Left ventricle myocardium inferior (tissue), 1 donor: ENCODE measurements around the gene BMP4. TPM values are rescaled to one million over a fixed set of nuclear protein-coding genes. Genes with fewer than 3 reads are reported as not detected.
A peak's percentile ranks its signal among the peaks of the same experiment; 100 is the strongest.

Experiments
- DNase-seq: peaks from one replicate; pipeline ENCODE4 v3.0.0-alpha.2; 2020
- H3K27ac ChIP-seq: fragments of 200-600 bp; replicated peaks from 2 replicates; pipeline ENCODE4 v1.8.0; 2021
- H3K27me3 ChIP-seq: fragments of 200-600 bp; 2 replicates; pipeline ENCODE4 v1.8.0; 2021; ENCODE audit warnings: low read depth
- H3K36me3 ChIP-seq: fragments of 200-600 bp; 2 replicates; pipeline ENCODE4 v1.8.0; 2021
- H3K4me1 ChIP-seq: fragments of 200-600 bp; 2 replicates; pipeline ENCODE4 v1.8.0; 2021
- H3K4me3 ChIP-seq: fragments of 200-600 bp; 2 replicates; pipeline ENCODE4 v1.8.0; 2021; ENCODE audit warnings: mild to moderate bottlenecking, moderate library complexity
- H3K9me3 ChIP-seq: fragments of 200-600 bp; replicated peaks from 2 replicates; pipeline ENCODE4 v1.8.0; 2021
- intact Hi-C: fragments of 100-400 bp; cut with micrococcal nuclease; formaldehyde crosslinking; loops from one replicate; pipeline ENCODE4 v1.11.0; 2022
- total RNA-seq: library from RNA; stranded (reverse); fragmentation: NEBNext Ultra II Directional; extraction: Animal tissue kit (Norgen Biotek cat#: 25700); gene quantifications from one replicate; pipeline ENCODE4 v1.2.1, GENCODE V29; 2021
- TF ChIP-seq, protein P1 (sequence below): fragments of 200-600 bp; IDR thresholded peaks from 2 replicates; pipeline ENCODE4 v1.8.0; 2021; ENCODE audit warnings: antibody characterized with exemption, mild to moderate bottlenecking, borderline replicate concordance
- donor health status: DM: no; HTN: yes; CAD: no; lungs with severe emphysema.

BMP4 gene
- total RNA-seq, 1 donor from 2014 or later = 9.8 TPM

DNA sequence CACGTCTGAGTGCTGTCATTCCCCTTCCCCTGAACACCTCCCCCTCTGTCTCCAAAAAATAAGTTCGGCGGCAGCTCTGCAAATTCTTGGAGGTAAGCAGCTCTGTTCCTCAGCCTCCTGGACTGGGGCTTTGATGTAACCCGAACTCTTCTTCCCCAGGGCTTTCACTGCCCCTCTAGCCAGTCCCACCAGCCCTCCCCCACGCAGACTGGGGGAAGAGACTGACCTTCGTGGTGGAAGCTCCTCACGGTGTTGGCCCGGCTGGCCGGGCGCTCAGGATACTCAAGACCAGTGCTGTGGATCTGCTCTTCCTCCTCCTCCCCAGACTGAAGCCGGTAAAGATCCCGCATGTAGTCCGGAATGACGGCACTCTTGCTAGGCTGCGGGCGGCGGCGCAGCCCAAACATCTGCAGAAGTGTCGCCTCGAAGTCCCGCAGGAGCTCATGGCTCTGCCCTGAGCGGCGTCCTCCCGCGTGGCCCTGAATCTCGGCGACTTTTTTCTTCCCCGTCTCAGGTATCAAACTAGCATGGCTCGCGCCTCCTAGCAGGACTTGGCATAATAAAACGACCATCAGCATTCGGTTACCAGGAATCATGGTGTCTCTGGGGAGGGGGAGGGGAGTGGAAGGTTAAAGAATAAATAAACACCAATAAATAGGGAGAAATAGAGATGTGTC, 4.9 kb downstream of the BMP4 start:
- Histone ChIP-seq H3K9me3 (no peaks in the 10 kb centered on the region), H3K27me3 (peaks cover 50% of the 10 kb centered on the region), H3K4me1 (peaks cover 67% of the 10 kb centered on the region), H3K27ac (peak overlapping the region; percentile 95), H3K36me3 (peaks cover 32% of the 10 kb centered on the region), H3K4me3 (peak overlapping the region; percentile 84)
- DNase-seq = peak; percentile 14
- intact Hi-C loops = no loop called here
- TF ChIP-seq, protein P1, sequence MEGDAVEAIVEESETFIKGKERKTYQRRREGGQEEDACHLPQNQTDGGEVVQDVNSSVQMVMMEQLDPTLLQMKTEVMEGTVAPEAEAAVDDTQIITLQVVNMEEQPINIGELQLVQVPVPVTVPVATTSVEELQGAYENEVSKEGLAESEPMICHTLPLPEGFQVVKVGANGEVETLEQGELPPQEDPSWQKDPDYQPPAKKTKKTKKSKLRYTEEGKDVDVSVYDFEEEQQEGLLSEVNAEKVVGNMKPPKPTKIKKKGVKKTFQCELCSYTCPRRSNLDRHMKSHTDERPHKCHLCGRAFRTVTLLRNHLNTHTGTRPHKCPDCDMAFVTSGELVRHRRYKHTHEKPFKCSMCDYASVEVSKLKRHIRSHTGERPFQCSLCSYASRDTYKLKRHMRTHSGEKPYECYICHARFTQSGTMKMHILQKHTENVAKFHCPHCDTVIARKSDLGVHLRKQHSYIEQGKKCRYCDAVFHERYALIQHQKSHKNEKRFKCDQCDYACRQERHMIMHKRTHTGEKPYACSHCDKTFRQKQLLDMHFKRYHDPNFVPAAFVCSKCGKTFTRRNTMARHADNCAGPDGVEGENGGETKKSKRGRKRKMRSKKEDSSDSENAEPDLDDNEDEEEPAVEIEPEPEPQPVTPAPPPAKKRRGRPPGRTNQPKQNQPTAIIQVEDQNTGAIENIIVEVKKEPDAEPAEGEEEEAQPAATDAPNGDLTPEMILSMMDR = no peak

DNA sequence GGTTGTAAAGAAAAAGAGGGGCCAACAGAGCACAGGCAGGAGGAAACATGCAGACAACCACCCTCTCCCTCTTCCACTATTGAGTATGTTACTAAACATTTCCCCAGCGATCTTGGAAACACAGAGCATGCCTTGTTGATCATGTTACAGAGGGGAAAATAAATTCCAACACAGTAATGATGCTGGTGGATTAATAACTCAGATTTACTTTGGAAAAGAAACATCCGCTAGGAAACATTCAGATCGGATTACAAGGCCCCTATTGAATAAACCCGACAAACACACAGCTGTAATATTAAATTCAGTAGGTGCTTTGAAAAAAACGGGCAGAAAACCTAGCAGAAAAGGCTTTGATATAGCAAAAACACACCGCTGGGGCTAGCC, 5.4 kb downstream of the BMP4 start:
- peak overlapping the region; percentile 84 for H3K4me3 ChIP-seq
- peaks cover 50% of the 10 kb centered on the region for H3K27me3 ChIP-seq

DNA sequence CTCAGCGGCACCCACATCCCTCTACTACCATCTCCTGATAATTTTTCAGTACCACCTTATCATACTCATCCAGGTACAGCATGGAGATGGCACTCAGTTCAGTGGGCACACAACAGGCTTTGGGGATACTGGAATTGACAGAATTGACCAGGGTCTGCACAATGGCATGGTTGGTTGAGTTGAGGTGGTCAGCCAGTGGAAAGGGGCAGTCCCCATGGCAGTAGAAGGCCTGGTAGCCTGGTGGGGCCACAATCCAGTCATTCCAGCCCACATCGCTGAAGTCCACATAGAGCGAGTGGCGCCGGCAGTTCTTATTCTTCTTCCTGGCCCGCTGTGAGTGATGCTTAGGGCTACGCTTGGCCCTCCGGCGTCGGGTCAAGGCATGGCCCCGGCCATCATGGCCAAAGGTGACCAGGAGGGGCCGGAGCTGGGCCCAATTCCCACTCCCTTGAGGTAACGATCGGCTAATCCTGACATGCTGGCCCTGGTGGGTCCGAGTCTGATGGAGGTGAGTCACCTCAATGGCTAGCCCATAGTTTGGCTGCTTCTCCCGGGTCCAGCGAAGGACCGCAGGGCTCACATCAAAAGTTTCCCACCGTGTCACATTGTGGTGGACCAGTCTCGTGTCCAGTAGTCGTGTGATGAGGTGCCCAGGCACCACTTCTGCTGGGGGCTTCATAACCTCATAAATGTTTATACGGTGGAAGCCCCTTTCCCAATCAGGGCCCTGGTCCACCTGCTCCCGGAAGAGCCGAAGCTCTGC, 6.4 kb downstream of the BMP4 start:
- no peak overlapping the region for H3K27ac ChIP-seq
- H3K4me3 ChIP-seq = peak overlapping the region; percentile 84
- TF ChIP-seq, protein P1 = no peak
- intact Hi-C loops = no loop called here
- H3K27me3 ChIP-seq = peaks cover 49% of the 10 kb centered on the region
- H3K4me1 ChIP-seq = peaks cover 57% of the 10 kb centered on the region
- DNase-seq = no peak
- no peaks in the 10 kb centered on the region for H3K9me3 ChIP-seq
- peaks cover 32% of the 10 kb centered on the region for H3K36me3 ChIP-seq

More for the DNA sequence above, 5.4 kb downstream of the BMP4 start:
- no peak for DNase-seq
- Histone ChIP-seq H3K27ac (peak overlapping the region; percentile 95), H3K36me3 (peaks cover 32% of the 10 kb centered on the region), H3K4me1 (peaks cover 67% of the 10 kb centered on the region), H3K9me3 (no peaks in the 10 kb centered on the region)
- intact Hi-C loops = no loop called here
- TF ChIP-seq, protein P1 = no peak

GRCh38 chr14:53949201-53949600, 7.4 kb downstream of the BMP4 start:
- no peak for DNase-seq
- H3K27ac ChIP-seq = no peak overlapping the region
- intact Hi-C loops = no loop called here
- H3K9me3 ChIP-seq = no peaks in the 10 kb centered on the region
- no peak overlapping the region for H3K4me3 ChIP-seq
- H3K4me1 ChIP-seq = peaks cover 47% of the 10 kb centered on the region
- H3K36me3 ChIP-seq = peaks cover 32% of the 10 kb centered on the region
- H3K27me3 ChIP-seq = peaks cover 50% of the 10 kb centered on the region
- TF ChIP-seq, protein P1 = no peak

DNA sequence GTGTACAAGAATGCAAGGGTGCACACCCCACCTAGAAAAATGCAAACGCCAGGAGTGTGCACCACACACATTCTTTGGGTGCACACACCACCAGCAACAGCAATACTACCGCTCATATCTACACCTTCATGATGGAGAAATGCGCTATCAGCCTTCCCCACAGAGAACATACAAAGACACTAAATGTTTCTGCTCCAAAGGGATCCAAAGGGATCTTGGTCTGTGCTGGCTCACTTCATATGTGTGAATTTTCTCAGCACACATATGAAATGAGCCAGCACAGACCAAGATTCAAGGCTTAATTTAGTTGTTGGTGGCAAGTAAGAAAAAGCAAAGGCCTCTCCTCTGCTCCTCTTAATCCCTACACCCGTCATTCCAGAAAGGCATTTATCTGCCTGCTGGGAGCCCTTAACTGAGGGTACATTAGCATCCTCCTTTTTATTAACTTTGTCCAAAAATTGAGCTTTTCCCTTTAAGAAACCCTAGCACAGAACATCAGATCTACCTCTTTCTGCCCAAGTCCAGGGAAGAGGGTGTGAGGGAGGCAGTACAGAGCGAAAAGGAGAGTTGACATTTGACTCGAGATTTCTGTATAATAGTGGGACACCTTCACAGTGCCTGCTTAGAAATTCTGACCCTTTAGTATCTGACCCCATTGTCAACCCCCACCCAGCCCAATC, 8.3 kb downstream of the BMP4 start:
- no peak for DNase-seq
- Histone ChIP-seq H3K9me3 (no peaks in the 10 kb centered on the region), H3K4me1 (peaks cover 40% of the 10 kb centered on the region), H3K27me3 (peaks cover 52% of the 10 kb centered on the region), H3K36me3 (peaks cover 32% of the 10 kb centered on the region), H3K27ac (no peak overlapping the region), H3K4me3 (no peak overlapping the region)
- TF ChIP-seq, protein P1 = no peak
- intact Hi-C loops = no loop called here
